GM12875 (cell line): ENCODE data around the gene GMFB.
"Not testable (repeated sequence)": the region's sequence is repeated elsewhere in the genome, so short reads cannot be mapped to it uniquely, and the experiment has no call there.

Source experiments
- H3K4me3 ChIP-seq: one replicate; pipeline ENCODE4 v1.5.1; 2011; ENCODE audit warnings: low read depth, low read length, control low read depth
- CTCF ChIP-seq: IDR thresholded peaks from 2 replicates; pipeline ENCODE4 v1.5.1; 2011; ENCODE audit warnings: low read depth, mild to moderate bottlenecking, control low read depth, inconsistent platforms, low read length, moderate library complexity, borderline replicate concordance; ENCODE audit not compliant: insufficient read depth

The GMFB gene

GRCh38 chr14:54440873-54441868 lies 47.6 kb downstream of the GMFB start, which contains the start of gene CNIH1:
TSS of gene CNIH1 (minus strand) at chr14:54441374. CDS start at chr14:54441327, 47 bp downstream.
- peak; percentile 92 for TF ChIP-seq CTCF

DNA sequence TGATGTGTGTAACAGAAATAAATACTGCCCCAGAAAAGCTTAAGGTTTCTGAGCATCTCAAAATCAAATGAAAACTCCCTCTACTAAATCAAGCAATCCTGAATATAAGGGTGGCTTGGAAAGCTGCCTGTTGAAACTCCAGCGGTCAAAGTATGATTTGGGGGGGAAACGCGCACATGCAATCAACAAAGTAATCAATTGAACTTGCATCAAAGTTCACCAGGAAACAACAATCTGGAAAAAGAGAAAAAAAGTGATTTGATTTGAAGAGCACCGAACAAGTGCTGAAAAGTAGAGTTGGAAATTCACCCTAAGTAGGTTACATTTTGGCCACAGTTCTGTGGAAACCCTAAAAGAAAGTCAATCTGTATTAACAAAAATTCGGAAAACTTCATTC lies 48.3 kb downstream of the GMFB start:
- no peak for TF ChIP-seq CTCF

More at GRCh38 chr14:54440873-54441868, 47.6 kb downstream of the GMFB start, which contains the start of gene CNIH1:
- peak within 1 kb of the TSS; percentile 83 for H3K4me3 ChIP-seq

GRCh38 chr14:54440037-54440436 lies 48.7 kb downstream of the GMFB start:
- no peak for TF ChIP-seq CTCF
- peak overlapping the region; percentile 83 for H3K4me3 ChIP-seq

More for the DNA sequence above, 48.3 kb downstream of the GMFB start:
- H3K4me3 ChIP-seq: peak overlapping the region; percentile 83

GRCh38 chr14:54438703-54439102 lies 50.1 kb downstream of the GMFB start:
- H3K4me3 ChIP-seq: no peak overlapping the region
- no peak for TF ChIP-seq CTCF

GRCh38 chr14:54437954-54438353 lies 50.8 kb downstream of the GMFB start:
- not testable (repeated sequence) for H3K4me3 ChIP-seq

DNA sequence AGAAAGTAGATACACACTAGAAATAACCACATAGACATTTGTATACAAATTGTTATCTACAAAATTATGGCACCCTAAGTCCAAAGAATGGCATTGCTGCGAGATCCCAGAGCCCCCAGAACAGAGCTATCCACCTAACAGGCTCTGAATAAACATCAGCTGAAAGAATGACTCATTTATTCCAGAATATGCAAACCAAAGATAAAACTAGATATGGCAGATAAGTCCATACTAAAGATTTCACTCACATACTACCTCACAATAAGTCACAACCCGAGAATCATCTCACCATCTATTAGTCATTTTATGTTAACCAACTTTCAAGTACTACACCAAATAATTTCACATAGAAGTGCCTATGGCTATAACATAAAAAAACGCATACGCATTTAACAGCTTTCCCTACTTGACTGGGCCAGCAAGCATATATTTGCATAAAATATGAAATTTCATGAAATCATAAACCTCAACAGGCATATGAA lies 53.2 kb downstream of the GMFB start:
- H3K4me3 ChIP-seq: no peak overlapping the region
- no peak for TF ChIP-seq CTCF

GRCh38 chr14:54428527-54428926 lies 60.3 kb downstream of the GMFB start:
- H3K4me3 ChIP-seq: no peak overlapping the region
- TF ChIP-seq CTCF: no peak
